Ovary (tissue), 10 donors: Measurements from ENCODE around the gene SRC. TPM values are rescaled to one million over a fixed set of nuclear protein-coding genes. Genes with fewer than 3 reads are reported as not detected.

Experiments
- DNase-seq, 5 donors: peaks; one replicate each; pipeline ENCODE4 v3.0.0-alpha.2; 2019 to 2020
- H3K27ac ChIP-seq, 2 donors: fragments of 200-600 bp; one replicate each; pipeline versions ENCODE4 v1.5.1 to v1.8.0; 2019 to 2022
- H3K27me3 ChIP-seq: fragments of 200-600 bp; one replicate; pipeline ENCODE4 v1.8.0; 2022
- H3K36me3 ChIP-seq: fragments of 200-600 bp; sonication (generic); one replicate; pipeline ENCODE4 v1.5.1; 2019
- H3K4me1 ChIP-seq: one replicate; pipeline ENCODE4 v1.8.1; 2013; ENCODE audit warnings: mild to moderate bottlenecking, moderate library complexity; ENCODE audit not compliant: insufficient read depth
- H3K4me3 ChIP-seq: fragments of 200-600 bp; sonication (generic); one replicate; pipeline ENCODE4 v1.5.1; 2017
- H3K9me3 ChIP-seq, 2 donors: fragments of 200-600 bp in 1 of 2; sonication (generic) in 1 of 2; one replicate each; pipeline versions ENCODE4 v1.5.1 to v1.8.1; 2013 to 2019; ENCODE audit warnings: mild to moderate bottlenecking in 1 of 2, moderate library complexity in 1 of 2
- CTCF ChIP-seq, 3 donors: fragments of 450-650 bp in 2 of 3; fragments of 200-600 bp in 1 of 3; IDR thresholded peaks; one replicate each; pipeline versions ENCODE4 v1.5.1 to v1.8.0; 2016 to 2022; ENCODE audit warnings: antibody characterized with exemption in 3 of 3, mild to moderate bottlenecking in 1 of 3
- EP300 ChIP-seq: sonication (generic); formaldehyde crosslinking; IDR thresholded peaks from one replicate; pipeline ENCODE4 v1.6.1; 2017; ENCODE audit warnings: antibody characterized with exemption
- POLR2A ChIP-seq: fragments of 450-650 bp; IDR thresholded peaks from one replicate; pipeline ENCODE4 v1.6.1; 2017; ENCODE audit warnings: antibody characterized with exemption, mild to moderate bottlenecking, moderate library complexity
- WGBS, 3 donors: extraction: QIAGEN DNeasy Blood & Tissue Kit in 1 of 3; methylation state at CpG; one replicate each; pipeline versions ENCODE4 v1.1.5 to v1.1.7; 2013 to 2017; 5-methylcytosine and 5-hydroxymethylcytosine counted together
- intact Hi-C, 4 donors: fragments of 100-400 bp; cut with DNase I; formaldehyde crosslinking; loops; one replicate each; pipeline versions ENCODE4 v1.11.0 to v1.15.1; 2022 to 2023
- long read RNA-seq, 3 donors: library from polyadenylated mRNA in 2 of 3; unstranded in 2 of 3; transcript quantifications; one replicate each; pipeline ENCODE4 v2.0.0 and lab custom pipeline, GENCODE V29; 2021 to 2026
- polyA plus RNA-seq, 2 donors: library from polyadenylated mRNA; stranded (reverse); fragments of 200-250 nt in 1 of 2; fragments of 350-450 nt in 1 of 2; fragmentation: Illumina TruSeq in 1 of 2; extraction: RNeasy Lipid Tissue Mini Kit (QIAGEN cat#74804) in 1 of 2; gene quantifications; one replicate each; pipeline ENCODE4 v1.2.3, GENCODE V29; 2013 to 2014
- total RNA-seq, 7 donors: library from RNA; depleted of rRNA in 2 of 7; stranded (reverse); fragments of >200 nt in 2 of 7; fragmentation: NEBNext Ultra II Directional in 3 of 7; extraction: Animal tissue kit (Norgen Biotek cat#: 25700) in 3 of 7; gene quantifications; one replicate each; pipeline versions ENCODE4 v1.1.0 to v1.2.4, GENCODE V29; 2016 to 2023
- donor health status: DM: no; HTN: no; CAD: no; lungs with moderate emphysema.
- donor health status: DM: no; HTN: no; CAD: no.
- donor health status: Bipolar disorder and iron deficiency.
- donor health status: DM: yes; HTN: yes; CAD: no.
- donor health status: DM: no; HTN: no; CAD: no.
- donor health status: DM: yes; HTN: yes; CAD: no.

Gene SRC
- total RNA-seq (10 to 100 TPM; 23.1 to 72.7 (median 45.5) TPM), polyA plus RNA-seq (10 to 100 TPM; 17.0 to 27.0 TPM)
- long read RNA-seq, donor 1, partial matches to known transcripts = 8 of 10 reads
- long read RNA-seq, donor 1, other reads (novel, unspliced or antisense) = 2 of 10 reads
- long read RNA-seq, donor 2, full-length matches to known transcripts = 2 of 2 reads
- long read RNA-seq, donor 2, partial matches to known transcripts = 0 of 2 reads
- long read RNA-seq, donor 2, other reads (novel, unspliced or antisense) = 0 of 2 reads
- long read RNA-seq, donor 3, full-length matches to known transcripts = 10 of 21 reads
- long read RNA-seq, donor 3, partial matches to known transcripts = 4 of 21 reads
- long read RNA-seq, donor 3, other reads (novel, unspliced or antisense) = 7 of 21 reads

GRCh38 chr20:37345339-37346235 lies at the start of gene SRC:
Gene SRC (plus strand): TSS chr20:37346140. CDS start chr20:37384154, 38,014 bp downstream.
- no peaks in the 10 kb centered on the region for H3K36me3 ChIP-seq
- 4 to 12% (median 4%) methylated on average over 25 to 63 of the region's 63 CpGs for WGBS, 3 donors
- TF ChIP-seq EP300 (no peak), POLR2A (peak; percentile 32)

GRCh38 chr20:37296371-37296770 lies 49.6 kb upstream of the SRC start:
- Histone ChIP-seq H3K4me3 (no peak overlapping the region), H3K27me3 (no peaks in the 10 kb centered on the region), H3K27ac (peak overlapping the region in 1 of 2 donors; percentile 57), H3K36me3 (no peaks in the 10 kb centered on the region), H3K9me3 (peaks cover 0 to 4% of the 10 kb centered on the region in 2 donors), H3K4me1 (peaks cover 10% of the 10 kb centered on the region)
- no peak for TF ChIP-seq EP300
- TF ChIP-seq POLR2A = no peak
- TF ChIP-seq CTCF (IDR thresholded peaks at IDR 0.05) = no peak
- intact Hi-C loops = loop anchor here in 1 of 4 donors (10.0 kb wide), 1 partner anchor 48 kb away; the partner anchor contains the start of gene SRC
- WGBS, 3 donors = 16 to 34% (median 29%) methylated on average over 2 of the region's 2 CpGs
- no peak for DNase-seq

More at GRCh38 chr20:37345339-37346235, at the start of gene SRC:
- Histone ChIP-seq H3K4me1 (peaks cover 5% of the 10 kb centered on the region), H3K27ac (peak within 1 kb of the TSS; percentile 89 to 95), H3K27me3 (no peaks in the 10 kb centered on the region), H3K9me3 (no peaks in the 10 kb centered on the region), H3K4me3 (peak within 1 kb of the TSS; percentile 81)
- intact Hi-C loops = loop anchor here in 1 of 4 donors (10.0 kb wide), 1 partner anchor 51 kb away; no protein-coding TSS in a partner anchor
- peak; percentile 82 to 86 (median 85) for DNase-seq

- Histone ChIP-seq H3K9me3 (peaks cover 0 to 4% of the 10 kb centered on the region in 2 donors), H3K27ac (peak overlapping the region; percentile 24 to 57), H3K4me3 (no peak overlapping the region), H3K36me3 (no peaks in the 10 kb centered on the region), H3K27me3 (no peaks in the 10 kb centered on the region), H3K4me1 (peaks cover 10% of the 10 kb centered on the region)
- intact Hi-C loops = loop anchor here in 1 of 4 donors (10.0 kb wide), 1 partner anchor 48 kb away; the partner anchor contains the start of gene SRC
- WGBS, 3 donors = 43 to 51% (median 47%) methylated on average over 13 of the region's 13 CpGs
- peak in 2 of 5 donors; percentile 33 to 44 for DNase-seq
- TF ChIP-seq EP300 (no peak), POLR2A (no peak), CTCF (IDR thresholded peaks at IDR 0.05) (no peak)
Measured at GRCh38 chr20:37297066-37297736, 48.7 kb upstream of the SRC start.

- H3K9me3 ChIP-seq = peaks cover 0 to 3% of the 10 kb centered on the region in 2 donors
- H3K27me3 ChIP-seq = no peaks in the 10 kb centered on the region
- DNase-seq = peak in 1 of 5 donors; percentile 50
- H3K4me3 ChIP-seq = no peak overlapping the region
- intact Hi-C loops = loop anchor here in 1 of 4 donors (10.0 kb wide), 1 partner anchor 46 kb away; the partner anchor contains the start of gene SRC
- no peak for TF ChIP-seq EP300
- TF ChIP-seq CTCF (IDR thresholded peaks at IDR 0.05) = no peak
- no peak for TF ChIP-seq POLR2A
- 78 to 95% (median 93%) methylated on average over 6 of the region's 6 CpGs for WGBS, 3 donors
- no peaks in the 10 kb centered on the region for H3K36me3 ChIP-seq
- H3K27ac ChIP-seq = peak overlapping the region in 1 of 2 donors; percentile 57
- peaks cover 10% of the 10 kb centered on the region for H3K4me1 ChIP-seq
Measured at GRCh38 chr20:37298190-37298939, 47.6 kb upstream of the SRC start.
